WI38 (cell line): Measurements from ENCODE around the gene TXNDC16.

Experiments
- H3K4me3 ChIP-seq: 2 replicates; pipeline ENCODE4 v1.5.1; 2011; ENCODE audit warnings: low read depth, mild to moderate bottlenecking, control low read depth, low read length
- TF ChIP-seq, protein P1 (sequence below): IDR thresholded peaks from 2 replicates; pipeline ENCODE4 v1.5.1; 2012; ENCODE audit warnings: low read depth, mild to moderate bottlenecking, control low read depth, low read length

TXNDC16 gene

DNA sequence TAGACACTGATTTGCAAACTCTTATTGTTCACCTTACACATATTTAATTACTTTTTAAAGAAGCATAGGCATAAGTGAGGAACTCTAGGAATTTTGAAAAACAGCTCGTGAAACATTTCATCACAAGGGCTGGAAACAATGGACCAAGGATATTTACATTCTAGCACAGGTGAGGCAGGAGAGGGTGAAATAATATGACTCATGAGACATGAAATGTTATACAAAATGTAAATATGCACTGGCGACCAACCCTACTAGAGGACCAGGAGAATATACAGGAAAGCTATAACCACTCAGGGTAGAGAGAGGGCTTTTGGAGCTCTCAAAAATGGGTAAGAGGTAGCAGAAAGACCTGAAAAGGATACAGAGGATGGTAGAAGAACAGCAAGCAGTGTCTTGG lies 122.9 kb downstream of the TXNDC16 start:
- H3K4me3 ChIP-seq, result no peak overlapping the region
- TF ChIP-seq, protein P1, sequence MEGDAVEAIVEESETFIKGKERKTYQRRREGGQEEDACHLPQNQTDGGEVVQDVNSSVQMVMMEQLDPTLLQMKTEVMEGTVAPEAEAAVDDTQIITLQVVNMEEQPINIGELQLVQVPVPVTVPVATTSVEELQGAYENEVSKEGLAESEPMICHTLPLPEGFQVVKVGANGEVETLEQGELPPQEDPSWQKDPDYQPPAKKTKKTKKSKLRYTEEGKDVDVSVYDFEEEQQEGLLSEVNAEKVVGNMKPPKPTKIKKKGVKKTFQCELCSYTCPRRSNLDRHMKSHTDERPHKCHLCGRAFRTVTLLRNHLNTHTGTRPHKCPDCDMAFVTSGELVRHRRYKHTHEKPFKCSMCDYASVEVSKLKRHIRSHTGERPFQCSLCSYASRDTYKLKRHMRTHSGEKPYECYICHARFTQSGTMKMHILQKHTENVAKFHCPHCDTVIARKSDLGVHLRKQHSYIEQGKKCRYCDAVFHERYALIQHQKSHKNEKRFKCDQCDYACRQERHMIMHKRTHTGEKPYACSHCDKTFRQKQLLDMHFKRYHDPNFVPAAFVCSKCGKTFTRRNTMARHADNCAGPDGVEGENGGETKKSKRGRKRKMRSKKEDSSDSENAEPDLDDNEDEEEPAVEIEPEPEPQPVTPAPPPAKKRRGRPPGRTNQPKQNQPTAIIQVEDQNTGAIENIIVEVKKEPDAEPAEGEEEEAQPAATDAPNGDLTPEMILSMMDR, result no peak

DNA sequence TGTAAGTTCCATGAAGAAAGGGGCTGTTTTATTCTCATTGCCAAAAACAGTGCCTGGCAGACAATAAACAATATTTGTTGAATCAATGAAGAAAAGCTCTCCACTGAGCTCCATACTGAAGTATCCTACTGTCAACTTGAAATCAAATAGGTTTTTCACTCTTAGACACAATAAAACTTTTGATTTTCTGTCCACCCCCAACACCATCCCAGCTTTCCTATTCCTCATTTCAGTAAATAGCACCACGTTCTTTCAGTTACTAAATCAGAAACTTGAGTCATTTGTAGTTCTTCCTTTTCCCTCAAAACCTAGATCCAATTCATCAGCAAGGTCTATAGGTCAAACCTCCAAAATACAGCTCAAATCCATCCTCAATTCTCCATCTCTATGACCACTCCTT lies 124.8 kb downstream of the TXNDC16 start:
- H3K4me3 ChIP-seq, result no peak overlapping the region
- TF ChIP-seq, protein P1, result no peak

DNA sequence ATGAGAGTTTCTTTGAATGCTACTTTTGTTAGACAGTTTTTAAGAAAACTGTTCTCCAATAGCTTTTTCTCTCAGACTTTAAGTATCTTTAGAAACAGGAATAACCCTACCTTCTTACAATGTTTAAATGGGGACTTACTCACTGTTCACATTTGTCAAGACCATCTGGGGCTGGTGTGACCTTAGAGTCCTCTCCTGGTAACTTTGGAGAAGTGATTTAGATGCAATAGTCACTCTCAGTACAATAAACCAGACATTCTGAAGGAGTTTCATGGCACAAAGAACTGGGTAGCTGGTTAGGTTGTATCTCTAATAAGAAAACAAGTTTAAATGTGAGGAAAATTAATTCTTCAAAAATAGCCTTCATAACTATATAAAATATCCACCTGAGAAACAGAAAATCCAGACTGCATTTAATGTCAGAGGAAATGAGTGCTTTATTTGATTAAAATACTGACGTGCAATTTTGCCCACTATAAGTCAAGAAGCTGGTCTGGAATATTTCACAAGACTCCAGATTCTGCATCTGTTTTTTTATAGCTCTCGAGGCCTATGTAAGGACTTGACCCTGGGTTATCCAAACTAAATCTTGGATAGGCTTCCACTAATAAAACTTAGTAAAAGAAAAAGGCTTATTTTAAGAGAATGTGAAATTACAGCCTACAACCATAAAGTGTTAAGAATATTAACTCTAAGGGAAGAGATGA lies 129.5 kb downstream of the TXNDC16 start:
- TF ChIP-seq, protein P1, result no peak

DNA sequence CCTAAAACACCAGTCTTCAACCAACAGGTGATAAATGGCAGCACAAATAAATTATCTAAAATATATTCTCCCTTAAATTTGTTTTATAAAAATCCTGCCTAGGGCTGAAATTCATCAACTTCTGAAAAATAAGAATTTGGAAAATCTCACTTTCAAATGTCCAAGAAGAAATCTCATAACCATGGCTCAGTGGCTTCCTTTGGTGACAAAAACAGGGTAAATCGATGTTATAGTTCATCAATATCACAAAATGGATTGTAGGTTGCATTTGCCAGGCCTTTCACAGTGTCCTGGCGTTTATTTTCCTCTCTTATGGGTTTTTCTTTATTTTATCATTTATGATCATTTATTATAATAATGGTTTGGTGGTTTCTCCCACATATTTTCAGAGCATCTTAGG lies 135.2 kb downstream of the TXNDC16 start:
- TF ChIP-seq, protein P1, result no peak
- no peak overlapping the region for H3K4me3 ChIP-seq

More for the DNA sequence above, 129.5 kb downstream of the TXNDC16 start:
- H3K4me3 ChIP-seq, result no peak overlapping the region

DNA sequence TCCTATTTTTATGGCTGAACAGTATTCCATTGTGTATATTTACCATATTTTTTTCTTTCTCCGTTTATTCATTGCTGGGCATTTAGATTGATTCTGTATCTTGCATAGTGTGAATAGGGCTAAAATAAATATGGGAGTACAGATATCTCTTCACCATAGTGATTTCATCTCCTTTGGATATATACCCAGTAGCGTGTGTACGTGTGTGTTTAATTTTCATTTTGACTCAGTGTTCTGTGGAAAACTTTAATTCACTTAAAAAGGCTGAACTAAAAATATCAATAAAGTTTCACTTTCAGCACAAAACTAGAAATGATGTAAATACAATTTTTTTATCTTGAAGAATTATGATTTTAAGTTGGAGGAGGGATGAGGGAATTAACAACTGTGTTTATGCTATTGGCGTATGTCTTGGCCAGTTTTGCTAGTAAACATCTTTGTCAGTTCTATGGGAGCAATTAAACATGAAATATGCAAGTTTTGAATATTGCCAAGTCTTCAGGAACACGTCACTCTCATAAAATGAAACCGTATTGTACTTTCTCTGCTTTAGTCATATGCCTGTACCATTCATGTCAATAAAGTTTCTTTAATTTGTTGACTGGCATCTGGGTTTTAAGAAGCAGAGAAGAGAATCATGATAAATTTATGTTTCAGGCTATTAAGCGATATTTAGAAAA lies 138.4 kb downstream of the TXNDC16 start:
- H3K4me3 ChIP-seq, result peak overlapping the region; percentile 16; the same call in 1 of the 2 replicates

DNA sequence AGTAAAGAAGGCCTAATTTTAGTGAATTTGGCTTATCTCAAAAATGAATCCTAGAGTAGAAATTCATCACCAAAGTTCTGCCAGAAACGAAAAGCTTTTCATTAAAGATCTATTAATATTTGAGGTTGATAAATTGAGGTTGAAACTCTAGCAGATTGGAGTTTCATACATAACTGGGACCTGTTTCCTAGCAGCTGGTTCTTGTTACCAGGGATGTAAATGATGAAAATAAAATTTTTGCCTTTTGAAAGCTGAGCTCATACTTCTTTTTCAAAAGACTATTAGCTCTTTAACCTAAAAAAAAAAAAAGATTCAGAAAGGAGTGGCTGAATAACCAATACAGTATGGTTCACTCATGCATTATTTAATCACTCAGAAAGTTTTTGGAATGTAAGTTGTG lies 139.9 kb downstream of the TXNDC16 start:
- no peak overlapping the region for H3K4me3 ChIP-seq
- TF ChIP-seq, protein P1, result no peak

More for the DNA sequence above, 138.4 kb downstream of the TXNDC16 start:
- TF ChIP-seq, protein P1, result no peak

DNA sequence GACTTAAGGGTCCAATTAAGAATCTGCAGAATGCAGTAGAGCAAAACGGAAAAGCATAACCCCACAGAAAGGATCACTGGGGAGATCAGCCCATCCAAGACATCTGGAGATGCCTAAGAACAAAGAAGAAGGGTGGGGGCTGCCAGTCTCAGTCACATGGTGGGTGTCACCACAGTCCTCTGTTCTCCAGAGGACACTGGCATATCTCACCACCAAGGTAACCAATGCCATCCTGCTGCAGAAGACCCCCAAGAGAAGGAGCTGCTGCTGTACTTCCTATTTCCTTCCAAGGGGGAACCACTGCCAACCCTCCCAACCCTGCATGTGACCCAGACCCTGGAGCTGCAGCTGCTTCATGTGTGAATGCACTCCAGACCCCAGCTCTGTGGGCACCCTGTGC lies 147.0 kb downstream of the TXNDC16 start:
- TF ChIP-seq, protein P1, result no peak

More for the DNA sequence above, 147.0 kb downstream of the TXNDC16 start:
- H3K4me3 ChIP-seq, result no peak overlapping the region
